ENCODE measurements around the gene SLC41A2.
"Not testable (repeated sequence)": the region's sequence is repeated elsewhere in the genome, so short reads cannot be mapped to it uniquely, and the experiment has no call there.

SLC41A2 gene

DNA sequence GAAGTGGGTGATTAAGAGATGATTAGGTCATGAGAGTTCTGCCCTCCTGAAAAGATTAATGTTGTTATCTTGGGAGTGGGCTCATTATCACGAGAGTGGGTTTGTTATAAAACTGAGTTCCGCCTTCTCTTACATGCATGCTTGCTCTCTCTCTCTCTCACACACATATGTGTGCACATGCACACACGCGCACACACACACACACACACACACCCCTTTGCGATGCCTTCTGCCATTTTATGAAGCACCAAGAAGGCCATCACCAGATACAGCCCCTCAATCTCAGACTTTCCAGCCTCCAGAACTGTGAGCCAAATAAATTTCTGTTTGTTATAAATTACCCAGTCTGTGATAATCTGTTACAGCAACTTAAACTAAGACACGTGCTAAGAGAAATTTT lies 5.7 kb upstream of the SLC41A2 start:
- no peak for DNase-seq

DNA sequence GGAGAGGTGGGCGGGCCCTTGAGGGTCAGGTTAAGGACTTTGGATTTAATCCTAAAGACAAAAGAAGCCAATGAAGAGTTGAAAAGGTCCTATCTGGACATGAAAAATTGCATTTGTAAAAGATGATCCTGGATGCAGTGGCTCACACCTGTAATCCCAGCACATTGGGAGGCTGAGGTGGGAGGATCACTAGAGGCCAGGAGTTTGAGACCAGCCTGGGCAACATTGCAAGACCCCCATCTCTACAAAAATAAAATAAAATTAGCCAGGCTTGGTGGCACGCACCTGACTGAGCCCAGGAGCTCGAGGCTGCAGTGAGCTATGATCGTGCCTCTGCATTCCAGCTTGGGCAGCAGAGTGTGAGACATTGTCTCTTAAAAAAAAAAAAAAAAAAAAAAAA lies 2.4 kb upstream of the SLC41A2 start:
- DNase-seq, result no peak

DNA sequence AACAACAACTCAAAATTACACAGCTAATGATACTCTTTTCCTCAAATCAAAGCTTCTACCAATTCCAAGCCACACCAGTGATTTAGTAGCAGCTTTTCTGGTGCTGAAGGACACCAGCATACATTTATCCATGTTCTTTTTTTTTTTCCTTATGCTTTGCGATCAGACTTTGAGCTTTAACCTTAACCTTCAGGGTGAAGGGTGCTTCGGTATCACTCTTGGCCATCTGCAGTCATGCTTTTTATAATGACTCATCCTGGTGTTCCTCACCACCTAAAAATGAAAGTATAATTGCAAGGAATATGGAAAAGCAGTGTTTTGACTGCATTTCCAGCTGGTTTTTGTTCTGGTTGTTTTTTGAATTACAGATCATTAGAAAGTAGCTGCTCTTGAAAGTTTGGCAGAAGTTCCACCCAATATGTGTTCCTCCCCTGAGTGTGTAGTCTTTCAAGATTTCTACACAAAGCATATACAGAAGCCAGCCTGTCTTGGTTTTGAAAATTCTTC lies 1.3 kb upstream of the SLC41A2 start:
- DNase-seq, result no peak

DNA sequence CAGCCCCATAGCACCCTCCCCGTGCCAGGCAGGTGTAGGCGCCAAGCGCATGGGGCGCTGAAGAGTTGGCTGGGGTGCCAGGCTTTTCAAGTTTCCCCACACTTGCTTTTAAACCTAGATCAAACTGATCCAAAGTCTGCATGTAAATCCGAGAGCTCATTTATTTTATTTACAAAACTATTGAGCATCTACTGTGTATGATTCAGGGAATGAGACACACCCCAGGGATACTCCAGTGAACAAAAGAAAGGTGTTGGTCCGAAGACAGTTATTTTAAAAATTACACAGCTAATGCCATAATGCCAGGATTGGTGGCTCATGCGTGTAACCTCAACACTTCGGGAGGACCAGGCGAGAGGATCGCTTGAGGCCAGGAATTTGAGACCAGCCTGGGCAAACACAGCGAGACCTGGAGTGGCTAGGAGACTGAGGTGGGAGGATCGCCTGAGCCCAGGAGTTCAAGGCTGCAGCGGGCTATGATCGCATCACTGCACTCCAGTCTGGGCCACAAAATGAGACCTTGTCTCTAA lies 780 bp upstream of the SLC41A2 start:
- no peak for DNase-seq

DNA sequence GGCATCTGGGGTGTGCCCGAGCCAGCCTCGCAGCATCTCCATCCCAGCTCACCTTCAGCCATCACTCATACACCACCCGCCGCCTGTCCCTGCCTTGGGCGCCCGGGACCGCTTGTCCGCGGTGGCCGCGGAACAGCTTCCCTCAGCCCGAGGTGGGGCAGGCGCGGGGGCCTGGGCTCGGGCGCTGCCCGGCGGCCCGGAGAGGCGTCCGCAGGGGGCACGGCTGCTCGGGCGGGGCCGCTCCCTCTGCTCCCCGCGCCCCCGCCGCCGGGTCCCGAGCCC lies 430 bp downstream of the SLC41A2 start:
- peak; percentile 35 for DNase-seq

DNA sequence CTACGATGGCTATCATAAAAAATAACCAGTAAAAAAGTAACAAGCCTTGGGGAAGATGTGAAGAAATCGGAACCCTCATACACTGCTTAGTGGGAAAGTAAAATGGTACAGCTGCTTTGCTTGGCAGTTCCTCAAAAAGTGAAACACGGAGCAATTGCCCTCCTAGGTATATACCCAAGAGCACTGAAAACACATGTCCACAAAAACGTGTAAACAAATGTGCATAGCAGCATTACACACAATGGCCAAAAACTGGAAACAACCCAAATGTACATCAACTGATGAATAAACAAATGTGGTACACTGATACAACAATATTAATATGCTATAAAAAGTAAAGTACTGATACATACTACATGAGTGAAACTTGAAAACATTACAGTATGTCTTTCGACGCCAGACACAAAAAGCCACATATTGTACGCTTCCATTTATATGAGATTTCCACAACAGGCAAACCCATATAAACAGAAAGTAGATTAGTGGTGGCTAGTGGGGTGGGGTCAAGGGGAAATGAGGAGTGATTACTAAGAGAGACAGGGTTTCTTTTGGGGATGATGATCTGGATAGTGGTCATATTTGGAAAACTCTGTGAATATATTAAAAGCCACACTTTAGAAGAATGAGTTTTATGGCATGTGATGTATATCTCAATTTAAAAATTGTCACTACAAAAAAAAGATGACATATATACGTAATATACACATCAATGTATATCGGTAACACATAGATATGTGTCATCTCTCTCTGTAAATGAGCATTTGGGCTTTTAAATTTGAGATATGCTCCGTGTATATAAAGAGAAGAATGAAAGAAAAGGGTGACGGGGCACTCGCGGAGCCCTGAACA lies 996 bp downstream of the SLC41A2 start:
- DNase-seq, result no peak

DNA sequence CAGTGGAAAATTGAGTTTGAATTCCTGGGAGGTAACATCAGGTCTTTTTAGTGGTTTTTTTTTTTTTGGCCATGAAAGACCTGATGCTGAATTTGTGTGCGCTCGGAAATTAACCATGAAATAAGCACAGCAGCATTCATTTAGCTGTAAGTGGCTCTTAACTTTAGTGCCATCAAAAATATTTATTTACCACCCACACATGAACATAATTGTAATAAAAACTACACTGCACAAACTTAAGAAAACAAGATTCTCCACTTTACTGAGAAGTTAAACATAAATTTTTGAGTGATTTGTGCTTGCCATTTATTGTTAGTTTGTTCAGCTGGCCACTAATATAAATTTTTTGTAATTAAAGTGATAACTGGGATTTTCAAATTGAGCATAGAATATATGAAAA lies 2.4 kb downstream of the SLC41A2 start:
- no peak for DNase-seq

DNA sequence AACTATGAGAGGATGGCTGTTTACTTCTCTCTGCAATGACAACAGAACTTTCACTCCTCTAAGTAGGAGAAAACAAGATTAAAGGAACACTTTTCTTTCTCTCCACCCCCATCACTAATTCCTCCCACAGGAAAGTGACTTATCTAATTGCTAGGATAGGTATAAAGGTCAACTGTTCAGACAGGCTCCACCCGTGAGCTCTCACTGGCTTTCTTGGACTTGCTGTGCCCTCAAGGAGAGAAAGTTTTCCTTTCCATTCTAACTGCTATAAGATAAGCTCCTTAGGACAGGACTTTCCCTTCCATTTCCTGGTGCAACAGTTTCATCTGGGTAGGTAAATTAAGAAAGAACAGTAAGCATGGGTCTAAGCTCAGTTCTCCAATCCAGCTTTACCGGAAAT lies 4.8 kb downstream of the SLC41A2 start:
- DNase-seq, result no peak

DNA sequence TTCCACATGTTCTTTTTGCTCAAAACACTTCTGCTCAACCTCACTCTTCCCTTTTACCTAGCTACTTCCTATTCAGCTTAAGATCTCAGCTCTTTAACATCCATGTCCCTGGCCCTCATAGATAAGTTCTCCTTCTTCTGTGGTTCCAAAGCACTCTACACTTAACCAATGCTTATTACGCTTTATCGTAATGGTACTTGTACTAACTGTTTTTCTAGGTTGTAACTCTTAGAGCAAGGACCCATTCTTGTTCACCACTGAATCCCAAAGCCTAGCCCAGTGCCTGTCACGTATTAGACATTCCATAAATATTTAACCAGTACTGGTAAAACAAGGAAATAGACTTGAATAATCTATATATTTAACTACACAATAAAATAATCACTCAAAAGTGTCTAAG lies 5.3 kb downstream of the SLC41A2 start:
- DNase-seq, result no peak

DNA sequence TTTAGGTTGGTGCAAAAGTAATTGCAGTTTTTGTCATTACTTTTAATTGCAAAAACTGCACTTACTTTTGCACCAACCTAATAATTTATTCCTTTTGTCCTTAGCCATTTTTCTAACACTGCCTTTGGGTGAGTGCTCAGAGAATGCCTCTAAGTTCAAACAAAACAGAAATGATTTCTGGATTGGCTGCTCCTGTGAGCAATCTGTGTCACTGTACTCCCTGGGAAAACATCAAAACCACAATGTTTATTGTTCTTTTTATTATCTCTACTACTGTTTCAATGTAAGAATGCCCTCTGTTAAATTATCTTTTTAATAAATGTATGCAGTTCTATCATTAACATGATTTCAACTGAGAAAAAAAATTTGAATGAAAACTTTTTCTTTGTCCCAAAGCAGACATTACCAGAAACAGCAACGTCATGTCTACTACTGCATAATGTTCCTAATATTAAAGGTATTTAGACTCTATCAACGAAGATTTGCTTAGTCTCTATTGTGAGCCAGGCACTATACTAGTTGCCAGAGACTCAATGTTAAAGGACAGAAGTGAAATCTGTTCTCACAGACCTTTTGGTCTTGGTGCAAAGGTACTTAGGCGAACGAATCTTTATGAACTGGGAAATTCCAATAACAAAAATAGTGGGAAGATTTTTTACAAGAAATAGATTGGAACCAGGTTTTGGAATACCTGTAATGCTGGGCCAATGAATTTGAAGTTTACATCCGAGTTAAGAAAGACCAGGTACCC lies 6.2 kb downstream of the SLC41A2 start:
- no peak for DNase-seq

DNA sequence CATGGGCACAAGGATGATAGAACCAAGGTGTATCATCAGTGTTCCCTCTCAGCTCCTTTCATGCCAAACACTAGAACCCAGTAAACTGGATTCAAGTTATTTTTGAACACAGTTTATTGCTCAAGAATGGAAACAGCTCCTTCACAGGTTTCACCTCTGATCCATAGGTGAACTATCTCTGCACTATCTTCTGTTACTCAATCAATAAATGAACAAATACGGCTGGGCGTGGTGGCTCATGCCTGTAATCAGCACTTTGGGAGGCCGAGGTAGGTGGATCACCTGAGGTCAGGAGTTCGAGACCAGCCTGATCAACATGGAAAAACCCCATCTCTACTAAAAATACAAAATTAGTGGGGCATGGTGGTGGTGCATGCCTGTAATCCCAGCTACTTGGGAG lies 9.4 kb downstream of the SLC41A2 start:
- not testable (repeated sequence) for DNase-seq

DNA sequence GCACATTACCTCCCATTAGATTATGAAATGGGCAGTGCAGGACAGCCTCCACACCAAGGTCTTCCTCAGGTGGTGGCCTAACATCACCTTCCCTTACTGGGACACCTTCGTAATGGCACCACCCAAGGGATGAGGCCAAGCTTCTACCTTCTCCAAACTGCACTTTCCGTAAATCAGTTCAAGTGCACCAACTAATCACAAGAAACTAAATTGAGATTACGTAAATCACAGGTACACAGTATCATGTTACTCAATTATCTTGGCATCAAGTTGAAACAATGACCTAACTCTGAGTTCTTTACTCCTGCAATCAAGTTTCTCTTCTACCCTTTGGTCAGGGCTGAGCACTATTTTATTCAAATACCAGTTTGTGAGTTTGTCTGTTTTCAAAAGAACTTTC lies 13.8 kb downstream of the SLC41A2 start:
- DNase-seq, result no peak

DNA sequence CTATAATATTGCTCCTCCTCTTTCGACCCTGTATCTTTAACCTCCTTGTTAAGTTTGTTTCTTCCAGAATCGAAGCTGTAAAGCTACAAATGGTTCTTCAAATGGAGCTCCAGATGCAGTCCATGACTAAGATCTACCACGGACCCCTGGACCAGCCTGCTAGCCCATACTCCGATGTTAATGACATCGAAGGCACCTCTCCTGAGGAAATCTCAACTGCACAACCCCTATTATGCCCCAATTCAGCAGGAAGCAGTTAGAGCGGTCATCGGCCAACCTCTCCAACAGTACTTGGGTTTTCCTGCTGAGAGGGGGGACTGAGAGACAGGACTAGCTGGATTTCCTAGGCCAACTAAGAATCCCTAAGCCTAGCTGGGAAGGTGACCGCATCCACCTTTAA lies 14.7 kb downstream of the SLC41A2 start:
- not testable (repeated sequence) for DNase-seq

DNA sequence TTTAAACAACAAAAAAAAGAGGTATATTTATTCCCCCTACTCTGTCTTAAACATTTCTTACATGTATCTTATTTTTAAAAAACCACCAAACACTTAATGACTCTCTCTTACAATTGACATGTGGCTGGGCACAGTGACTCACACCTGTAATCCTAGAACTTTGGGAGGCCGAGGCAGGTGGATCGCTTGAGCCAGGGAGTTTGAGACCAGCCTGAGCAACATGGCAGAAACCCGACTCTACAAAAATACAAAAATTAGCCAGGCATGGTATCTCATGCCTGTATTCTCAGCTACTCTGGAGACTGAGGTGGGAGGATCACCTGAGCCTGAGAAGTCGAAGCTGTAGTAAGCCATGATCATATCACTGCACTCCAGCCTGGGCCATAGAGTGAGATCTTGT lies 16.0 kb downstream of the SLC41A2 start:
- DNase-seq, result no peak

DNA sequence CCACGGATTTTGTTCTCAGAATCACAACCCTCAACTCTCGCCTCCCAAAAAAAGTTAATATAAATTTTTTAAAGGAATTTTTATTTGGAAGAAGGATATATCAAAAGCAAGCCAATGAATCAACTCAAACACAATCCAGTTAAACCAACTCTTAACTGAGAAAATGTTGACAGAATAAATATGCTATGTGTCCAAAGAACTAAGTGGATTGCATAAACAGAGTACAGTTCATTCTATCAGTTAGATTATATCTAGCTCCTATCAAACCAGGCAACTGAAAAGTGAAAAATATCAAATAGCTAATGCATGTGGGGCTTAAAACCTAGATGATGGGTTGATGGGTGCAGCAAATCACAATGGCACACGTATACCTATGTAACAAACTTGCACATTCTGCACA lies 16.6 kb downstream of the SLC41A2 start:
- DNase-seq, result no peak

DNA sequence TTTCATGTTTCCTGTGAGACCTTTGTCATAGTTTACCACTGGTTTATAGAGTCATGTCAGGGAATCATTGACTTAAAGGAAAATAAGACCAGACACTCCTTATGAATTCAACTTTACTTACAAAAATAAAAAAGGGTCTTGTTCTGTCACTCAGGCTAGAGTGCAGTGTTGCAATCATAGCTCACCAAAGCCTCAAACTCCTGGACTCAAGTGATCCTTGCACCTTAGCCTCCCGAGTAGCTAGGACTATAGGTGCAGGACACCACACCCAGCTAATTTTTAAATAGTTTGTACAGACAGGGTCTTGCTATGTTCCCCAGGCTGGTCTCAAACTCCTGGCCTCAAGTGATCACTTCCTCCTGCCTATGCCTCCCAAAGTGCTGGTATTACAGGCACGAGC lies 19.0 kb downstream of the SLC41A2 start:
- DNase-seq, result no peak

DNA sequence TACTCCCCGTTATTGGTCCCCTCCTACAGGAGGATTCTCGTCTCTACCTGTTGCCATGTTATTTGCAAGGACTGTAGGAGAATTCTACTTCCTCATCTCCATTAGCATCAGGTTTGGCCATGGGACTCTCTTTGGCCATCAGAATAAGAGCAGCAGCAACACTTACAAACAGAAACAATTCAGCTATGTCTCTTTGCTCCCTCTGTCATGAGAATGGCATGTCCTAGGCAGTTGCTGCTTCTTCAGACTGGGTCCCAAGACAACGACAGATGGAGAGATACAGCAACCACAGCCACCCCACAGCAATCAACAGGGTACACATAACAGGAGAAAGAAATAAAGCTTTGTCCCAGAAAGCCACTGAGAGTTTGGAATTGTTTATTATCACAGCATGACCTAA lies 19.7 kb downstream of the SLC41A2 start:
- DNase-seq, result no peak

DNA sequence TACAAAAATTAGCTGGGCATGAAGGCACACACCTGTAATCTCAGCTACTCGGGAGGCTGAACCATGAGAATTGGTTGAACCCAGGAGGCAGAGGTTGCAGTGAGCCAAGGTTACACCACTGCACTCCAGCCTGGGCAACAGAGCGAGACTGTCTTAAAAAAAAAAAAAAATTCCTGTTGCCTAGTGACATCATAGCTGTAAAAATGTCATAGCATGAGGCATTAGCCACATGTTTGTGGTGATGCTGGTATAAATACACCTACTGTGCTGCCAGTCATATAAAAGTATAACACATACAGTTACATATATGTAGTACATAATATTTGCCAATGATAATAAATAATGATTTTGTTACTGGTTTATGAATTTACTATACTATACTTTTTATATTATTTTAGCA lies 22.2 kb downstream of the SLC41A2 start:
- DNase-seq, result no peak

DNA sequence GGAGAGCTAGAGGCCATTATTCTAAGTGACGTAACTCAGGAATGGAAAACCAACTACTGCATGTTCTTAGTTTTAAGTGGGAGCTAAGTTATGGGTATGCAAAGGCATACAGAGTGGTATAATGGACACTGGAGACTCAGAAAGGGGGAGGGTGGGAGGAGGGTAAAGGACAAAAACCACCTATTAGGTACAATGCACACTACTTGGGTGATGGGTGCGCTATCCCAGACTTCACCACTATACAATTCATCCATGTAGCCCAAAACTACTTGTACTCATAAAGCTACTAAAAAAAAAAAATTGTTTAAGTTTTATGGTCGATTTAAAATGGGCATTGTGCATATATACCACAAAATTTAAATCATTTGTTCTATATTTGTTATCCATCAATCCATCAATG lies 24.3 kb downstream of the SLC41A2 start:
- DNase-seq, result no peak

DNA sequence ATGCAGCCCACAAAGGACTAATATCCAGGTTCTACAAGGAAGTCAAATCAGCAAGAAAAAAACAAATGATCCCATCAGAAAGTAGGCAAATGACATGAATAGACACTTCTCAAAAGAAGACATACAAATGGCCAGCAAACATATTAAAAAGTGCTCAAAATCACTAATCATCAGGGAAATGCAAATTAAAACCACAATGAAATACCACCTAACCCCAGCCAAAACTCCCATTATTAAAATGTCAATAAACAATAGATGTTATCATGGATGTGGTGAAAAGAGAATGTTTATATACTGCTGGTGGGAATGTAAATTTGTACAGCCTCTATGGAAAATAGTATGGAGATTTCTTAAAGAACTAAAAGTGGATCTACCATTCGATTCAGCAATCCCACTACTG lies 25.0 kb downstream of the SLC41A2 start:
- no peak for DNase-seq

DNA sequence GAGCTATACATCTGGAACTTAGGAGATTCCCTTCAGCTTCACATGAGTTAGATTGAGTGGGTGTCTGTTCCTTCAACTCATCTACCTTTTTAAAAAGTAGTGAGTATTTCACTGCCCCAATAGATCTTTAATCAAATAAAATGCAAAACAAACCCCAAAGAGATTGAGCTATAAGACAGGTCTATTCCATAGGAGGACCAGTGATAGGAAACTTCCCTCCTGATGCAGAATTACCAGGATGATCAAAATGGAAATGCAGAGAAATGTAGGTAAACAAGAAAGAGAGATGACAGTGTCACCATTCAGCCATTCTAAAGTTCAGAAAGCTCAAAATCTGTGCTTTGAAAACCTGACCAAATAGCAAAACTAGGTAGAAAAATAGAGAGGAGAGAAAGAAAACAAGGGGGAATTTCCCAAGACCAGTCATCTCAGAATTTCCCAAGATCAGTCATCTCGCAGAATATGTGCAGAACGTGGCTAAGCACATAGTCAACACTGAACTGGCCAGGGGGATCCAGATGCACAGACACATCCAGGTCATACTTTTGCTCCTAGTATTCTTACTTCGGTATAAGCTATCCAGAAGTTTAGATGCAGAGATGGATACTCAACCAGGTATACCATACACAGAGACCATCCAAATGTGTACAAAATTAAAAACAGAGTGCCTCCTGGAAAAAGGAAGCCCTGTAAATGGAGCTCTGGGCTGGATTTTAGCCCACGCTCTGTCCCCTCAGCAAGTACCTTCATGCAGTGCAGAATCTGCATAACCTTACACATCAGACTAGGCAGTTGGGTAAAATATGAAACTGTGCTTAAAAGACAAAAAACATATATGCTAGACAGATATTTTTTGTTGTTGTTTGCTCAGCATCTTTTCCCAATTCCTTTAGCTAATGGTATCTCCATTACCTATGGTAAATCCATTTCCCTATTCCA lies 27.4 kb downstream of the SLC41A2 start:
- no peak for DNase-seq

DNA sequence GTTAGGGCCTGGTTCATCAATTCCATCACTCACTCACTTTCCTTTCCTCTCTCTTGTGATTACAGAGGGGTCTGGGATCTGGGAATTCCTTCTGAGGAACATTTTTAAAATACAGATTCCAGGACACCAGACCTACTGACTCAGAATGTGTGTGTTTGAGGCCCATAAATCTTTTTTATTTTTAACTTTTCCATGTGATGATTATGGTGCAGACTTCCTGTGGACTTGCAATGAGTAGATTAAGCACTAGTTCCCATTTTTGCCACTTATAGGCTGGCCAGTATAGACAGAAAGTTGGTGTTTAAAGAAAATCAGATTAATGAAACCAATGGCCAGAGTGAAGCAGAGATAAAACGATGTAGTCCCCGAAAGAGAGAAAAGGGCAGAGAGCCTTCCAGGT lies 28.1 kb downstream of the SLC41A2 start:
- DNase-seq, result no peak

DNA sequence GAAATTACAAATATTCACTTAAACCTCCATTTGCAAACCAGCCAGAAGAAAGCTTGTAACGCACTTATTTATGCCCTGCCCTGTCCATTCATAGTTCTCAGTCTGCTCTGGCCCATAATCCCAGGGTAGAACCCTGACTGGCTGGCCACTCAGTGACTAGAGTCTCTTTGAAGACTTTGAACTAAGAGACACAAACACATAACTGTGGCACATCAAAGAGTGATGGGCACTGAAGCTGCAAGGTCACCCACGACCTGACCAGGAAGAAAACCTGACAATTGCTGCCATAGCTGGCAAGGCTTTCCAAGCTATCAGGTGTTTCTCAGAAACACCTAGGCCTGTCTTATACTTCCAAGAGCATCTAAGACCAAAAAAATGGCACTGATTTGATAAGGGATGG lies 28.7 kb downstream of the SLC41A2 start:
- no peak for DNase-seq

Data from NK-92 treated with Interleukin-12 subunit alpha and Interleukin-12 subunit beta, amount 100 ng/mL, for 24 hours (cell line).